Tibial nerve (tissue), 4 donors: Measurements from ENCODE around the gene IARS1.

Experiments used
- EP300 ChIP-seq, 2 donors: sonication (generic); formaldehyde crosslinking; IDR thresholded peaks; one replicate each; pipeline ENCODE4 v1.6.1; 2017; ENCODE audit warnings: antibody characterized with exemption in 2 of 2, mild to moderate bottlenecking in 1 of 2
- TF ChIP-seq, protein P1 (sequence below), 5 experiments: fragments of 200-600 bp in 3 of 5; fragments of 450-650 bp in 2 of 5; sonication (generic) in 3 of 5; IDR thresholded peaks; one replicate each; pipeline ENCODE4 v1.5.1; 2016 to 2019; ENCODE audit warnings: antibody characterized with exemption in 5 of 5, mild to moderate bottlenecking in 3 of 5, moderate library complexity in 2 of 5

DNA sequence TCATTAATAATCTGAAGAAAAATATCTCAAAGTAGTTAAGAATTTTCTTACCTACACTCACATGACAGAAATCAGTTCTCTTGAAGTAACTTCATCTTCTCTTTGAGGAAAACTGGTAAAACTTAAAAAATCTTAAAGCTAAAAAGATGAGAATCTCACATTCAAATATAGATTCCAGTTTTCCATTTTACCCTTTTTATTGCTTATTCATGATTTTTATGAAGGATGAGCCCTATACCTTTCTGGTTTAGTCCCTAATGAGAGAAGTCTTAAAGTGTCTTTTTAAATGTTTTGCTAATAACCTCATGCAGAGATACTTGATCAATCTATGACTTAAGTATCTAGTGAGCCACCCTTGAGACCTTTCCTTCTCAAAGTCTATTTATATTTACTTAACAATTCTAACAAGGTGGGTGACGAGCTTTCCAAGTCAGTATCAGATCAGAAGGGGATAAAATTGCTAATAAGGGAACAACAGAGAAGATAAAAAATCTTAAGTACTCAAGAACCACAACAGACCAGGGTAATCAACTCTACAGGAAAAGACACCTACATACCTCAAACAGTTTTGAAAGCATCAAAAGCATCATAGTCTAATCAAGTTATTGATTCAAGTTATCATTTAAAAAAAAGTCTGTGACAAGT, 2.6 kb downstream of the IARS1 start:
- TF ChIP-seq, protein P1, sequence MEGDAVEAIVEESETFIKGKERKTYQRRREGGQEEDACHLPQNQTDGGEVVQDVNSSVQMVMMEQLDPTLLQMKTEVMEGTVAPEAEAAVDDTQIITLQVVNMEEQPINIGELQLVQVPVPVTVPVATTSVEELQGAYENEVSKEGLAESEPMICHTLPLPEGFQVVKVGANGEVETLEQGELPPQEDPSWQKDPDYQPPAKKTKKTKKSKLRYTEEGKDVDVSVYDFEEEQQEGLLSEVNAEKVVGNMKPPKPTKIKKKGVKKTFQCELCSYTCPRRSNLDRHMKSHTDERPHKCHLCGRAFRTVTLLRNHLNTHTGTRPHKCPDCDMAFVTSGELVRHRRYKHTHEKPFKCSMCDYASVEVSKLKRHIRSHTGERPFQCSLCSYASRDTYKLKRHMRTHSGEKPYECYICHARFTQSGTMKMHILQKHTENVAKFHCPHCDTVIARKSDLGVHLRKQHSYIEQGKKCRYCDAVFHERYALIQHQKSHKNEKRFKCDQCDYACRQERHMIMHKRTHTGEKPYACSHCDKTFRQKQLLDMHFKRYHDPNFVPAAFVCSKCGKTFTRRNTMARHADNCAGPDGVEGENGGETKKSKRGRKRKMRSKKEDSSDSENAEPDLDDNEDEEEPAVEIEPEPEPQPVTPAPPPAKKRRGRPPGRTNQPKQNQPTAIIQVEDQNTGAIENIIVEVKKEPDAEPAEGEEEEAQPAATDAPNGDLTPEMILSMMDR (IDR thresholded peaks at IDR 0.05) = no peak
- no peak for TF ChIP-seq EP300 (IDR thresholded peaks at IDR 0.05)
